ENCODE results near the gene SLCO3A1. TPM values are rescaled to one million over a fixed set of nuclear protein-coding genes. Genes with fewer than 3 reads are reported as not detected.

The SLCO3A1 gene
- total RNA-seq, 1 experiment from 2014 or later: 37.8 TPM

DNA sequence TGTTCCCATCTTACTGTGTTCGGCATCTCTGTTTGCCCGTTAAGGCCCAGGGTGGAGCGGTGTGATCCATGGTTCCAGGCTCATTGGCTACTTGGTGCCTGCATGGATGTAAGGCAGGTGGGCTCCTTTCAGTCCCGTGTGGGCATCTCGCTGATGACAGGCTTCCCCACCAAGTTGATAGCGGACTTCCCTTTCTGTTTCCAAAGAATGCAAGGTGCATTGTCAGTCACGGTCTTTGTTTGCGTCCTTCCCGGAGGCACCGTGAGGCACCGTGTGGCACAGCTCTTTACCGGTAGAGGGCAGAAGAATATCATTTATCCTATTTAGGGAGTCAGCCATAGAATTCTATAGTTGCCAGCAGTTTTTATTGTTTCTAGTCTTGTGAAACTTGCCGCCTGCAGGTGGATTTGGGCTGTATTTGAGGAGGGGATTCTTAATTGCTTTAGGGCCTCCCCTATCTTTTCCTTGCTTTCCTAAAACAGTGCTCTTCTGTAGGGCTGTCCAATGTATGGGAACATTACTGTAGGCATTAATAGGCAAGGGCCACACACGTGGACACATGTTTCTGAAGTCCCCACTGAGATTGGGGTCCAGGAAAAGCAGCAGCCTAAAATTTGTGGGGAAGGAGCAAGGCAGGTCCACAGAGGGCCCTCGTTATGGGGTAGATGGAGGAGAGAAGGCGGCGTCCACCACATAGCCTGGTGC lies 244.1 kb downstream of the SLCO3A1 start:
- Histone ChIP-seq H3K36me3 (ENCODE audit: low read depth) (no peaks in the 10 kb centered on the region), H3K9me2 (ENCODE audit: insufficient read depth) (no peaks in the 10 kb centered on the region), H3K79me2 (ENCODE audit: low read depth) (no peaks in the 10 kb centered on the region), H4K20me1 (ENCODE audit: insufficient read depth) (no peaks in the 10 kb centered on the region), H3K27me3 (ENCODE audit: insufficient read depth, low read depth) (no peaks in the 10 kb centered on the region), H3F3A (ENCODE audit: insufficient read depth, low read depth) (no peaks in the 10 kb centered on the region), H2AFZ (no peak overlapping the region), H3K9me3 (ENCODE audit: insufficient read depth, low read depth) (no peaks in the 10 kb centered on the region), H3K4me3 (no peak overlapping the region), H3K4me2 (no peak overlapping the region), H3K4me1 (replicated peaks; ENCODE audit: insufficient read depth) (no peaks in the 10 kb centered on the region), H3K27ac (no peak overlapping the region)
- TF ChIP-seq, protein P1, sequence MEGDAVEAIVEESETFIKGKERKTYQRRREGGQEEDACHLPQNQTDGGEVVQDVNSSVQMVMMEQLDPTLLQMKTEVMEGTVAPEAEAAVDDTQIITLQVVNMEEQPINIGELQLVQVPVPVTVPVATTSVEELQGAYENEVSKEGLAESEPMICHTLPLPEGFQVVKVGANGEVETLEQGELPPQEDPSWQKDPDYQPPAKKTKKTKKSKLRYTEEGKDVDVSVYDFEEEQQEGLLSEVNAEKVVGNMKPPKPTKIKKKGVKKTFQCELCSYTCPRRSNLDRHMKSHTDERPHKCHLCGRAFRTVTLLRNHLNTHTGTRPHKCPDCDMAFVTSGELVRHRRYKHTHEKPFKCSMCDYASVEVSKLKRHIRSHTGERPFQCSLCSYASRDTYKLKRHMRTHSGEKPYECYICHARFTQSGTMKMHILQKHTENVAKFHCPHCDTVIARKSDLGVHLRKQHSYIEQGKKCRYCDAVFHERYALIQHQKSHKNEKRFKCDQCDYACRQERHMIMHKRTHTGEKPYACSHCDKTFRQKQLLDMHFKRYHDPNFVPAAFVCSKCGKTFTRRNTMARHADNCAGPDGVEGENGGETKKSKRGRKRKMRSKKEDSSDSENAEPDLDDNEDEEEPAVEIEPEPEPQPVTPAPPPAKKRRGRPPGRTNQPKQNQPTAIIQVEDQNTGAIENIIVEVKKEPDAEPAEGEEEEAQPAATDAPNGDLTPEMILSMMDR (conservative IDR thresholded peaks at IDR 0.05): no peak
- TF ChIP-seq EZH2 (IDR thresholded peaks at IDR 0.05; ENCODE audit: low read depth): no peak
- CTCF ChIA-PET: no interaction called here
- intact Hi-C loops (cut with micrococcal nuclease; ENCODE audit: unreplicated experiment): loop anchor here (2.0 to 10.0 kb wide), 2 partner anchors 129 to 427 kb away; no protein-coding TSS in a partner anchor
- no TSS peak for BruUV-seq (replicated peaks)
- no peak for DNase-seq
- POLR2A ChIA-PET (ENCODE audit: unreplicated experiment): no interaction called here

DNA sequence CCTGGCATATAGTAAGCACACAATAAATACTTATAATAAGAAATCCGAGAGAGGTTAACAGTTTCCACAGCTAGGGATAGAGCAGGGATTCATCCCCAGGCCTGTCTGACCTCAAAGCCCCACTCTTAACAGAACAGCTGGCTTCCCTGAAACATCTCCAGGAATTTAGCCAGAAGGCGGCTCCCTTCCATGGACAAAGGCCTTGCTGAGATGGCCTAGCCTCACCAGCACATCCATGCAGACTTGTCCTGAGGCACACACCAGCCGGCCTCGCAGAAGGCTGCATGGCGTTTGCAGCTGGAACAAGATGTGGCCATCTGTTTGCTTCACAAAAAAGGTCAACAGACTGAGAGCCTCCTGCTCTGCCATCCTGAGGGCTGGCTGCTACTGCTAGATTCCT lies 245.4 kb downstream of the SLCO3A1 start:
- no peak overlapping the region for H3K4me2 ChIP-seq
- H3F3A ChIP-seq (ENCODE audit: insufficient read depth, low read depth): no peaks in the 10 kb centered on the region
- H3K4me3 ChIP-seq: no peak overlapping the region
- ChIA-PET POLR2A (ENCODE audit: unreplicated experiment) (no interaction called here), CTCF (no interaction called here)
- TF ChIP-seq, protein P1 (conservative IDR thresholded peaks at IDR 0.05): no peak
- no peak for TF ChIP-seq EZH2 (IDR thresholded peaks at IDR 0.05; ENCODE audit: low read depth)
- no peaks in the 10 kb centered on the region for H3K79me2 ChIP-seq (ENCODE audit: low read depth)
- no peaks in the 10 kb centered on the region for H3K4me1 ChIP-seq (replicated peaks; ENCODE audit: insufficient read depth)
- DNase-seq: no peak
- H3K27ac ChIP-seq: no peak overlapping the region
- H3K9me2 ChIP-seq (ENCODE audit: insufficient read depth): no peaks in the 10 kb centered on the region
- H4K20me1 ChIP-seq (ENCODE audit: insufficient read depth): no peaks in the 10 kb centered on the region
- no peak overlapping the region for H2AFZ ChIP-seq
- no peaks in the 10 kb centered on the region for H3K27me3 ChIP-seq (ENCODE audit: insufficient read depth, low read depth)
- no peaks in the 10 kb centered on the region for H3K36me3 ChIP-seq (ENCODE audit: low read depth)
- H3K9me3 ChIP-seq (ENCODE audit: insufficient read depth, low read depth): no peaks in the 10 kb centered on the region
- BruUV-seq (replicated peaks): no TSS peak
- intact Hi-C loops (cut with micrococcal nuclease; ENCODE audit: unreplicated experiment): loop anchor here (10.0 kb wide), 1 partner anchor 426 kb away; no protein-coding TSS in a partner anchor

GRCh38 chr15:92100301-92100700 lies 246.8 kb downstream of the SLCO3A1 start:
- H3K36me3 ChIP-seq (ENCODE audit: low read depth): no peaks in the 10 kb centered on the region
- no peak for DNase-seq
- H3K4me3 ChIP-seq: no peak overlapping the region
- ChIA-PET POLR2A (ENCODE audit: unreplicated experiment) (no interaction called here), CTCF (no interaction called here)
- H3K27me3 ChIP-seq (ENCODE audit: insufficient read depth, low read depth): no peaks in the 10 kb centered on the region
- no peaks in the 10 kb centered on the region for H3K9me2 ChIP-seq (ENCODE audit: insufficient read depth)
- no peak overlapping the region for H3K4me2 ChIP-seq
- BruUV-seq (replicated peaks): no TSS peak
- intact Hi-C loops (cut with micrococcal nuclease; ENCODE audit: unreplicated experiment): no loop called here
- H3K4me1 ChIP-seq (replicated peaks; ENCODE audit: insufficient read depth): no peaks in the 10 kb centered on the region
- no peak overlapping the region for H3K27ac ChIP-seq
- no peaks in the 10 kb centered on the region for H3F3A ChIP-seq (ENCODE audit: insufficient read depth, low read depth)
- no peak overlapping the region for H2AFZ ChIP-seq
- no peaks in the 10 kb centered on the region for H4K20me1 ChIP-seq (ENCODE audit: insufficient read depth)
- TF ChIP-seq, protein P1 (conservative IDR thresholded peaks at IDR 0.05): no peak
- TF ChIP-seq EZH2 (IDR thresholded peaks at IDR 0.05; ENCODE audit: low read depth): no peak
- H3K9me3 ChIP-seq (ENCODE audit: insufficient read depth, low read depth): no peaks in the 10 kb centered on the region
- no peaks in the 10 kb centered on the region for H3K79me2 ChIP-seq (ENCODE audit: low read depth)

Measured in PC-9 (cell line).